ENCODE measurements around the gene DOCK3.

GRCh38 chr3:51333021-51333420 lies 658.3 kb downstream of the DOCK3 start:
- TF ChIP-seq CTCF (IDR thresholded peaks at IDR 0.05; ENCODE audit: extremely low read depth in 1 of 2, insufficient read depth in 1 of 2, low read depth in 1 of 2, low read length in 2 of 2) (no peak), POLR2AphosphoS5 (IDR thresholded peaks at IDR 0.05; ENCODE audit: insufficient read depth, low read depth, low read length) (no peak), JUN (IDR thresholded peaks at IDR 0.05; ENCODE audit: borderline replicate concordance, insufficient read depth, insufficient read length, low read depth) (no peak), MAX (IDR thresholded peaks at IDR 0.05; ENCODE audit: insufficient read depth, insufficient read length) (no peak)

Data from endothelial cell of umbilical vein (primary cell).